Measurements from ENCODE around the gene CMKLR1. TPM values are rescaled to one million over a fixed set of nuclear protein-coding genes. Genes with fewer than 3 reads are reported as not detected.

CMKLR1 gene
- total and polyA plus RNA-seq, 3 experiments from 2014 or later: 0.57 to 4.4 (median 0.66) TPM

DNA sequence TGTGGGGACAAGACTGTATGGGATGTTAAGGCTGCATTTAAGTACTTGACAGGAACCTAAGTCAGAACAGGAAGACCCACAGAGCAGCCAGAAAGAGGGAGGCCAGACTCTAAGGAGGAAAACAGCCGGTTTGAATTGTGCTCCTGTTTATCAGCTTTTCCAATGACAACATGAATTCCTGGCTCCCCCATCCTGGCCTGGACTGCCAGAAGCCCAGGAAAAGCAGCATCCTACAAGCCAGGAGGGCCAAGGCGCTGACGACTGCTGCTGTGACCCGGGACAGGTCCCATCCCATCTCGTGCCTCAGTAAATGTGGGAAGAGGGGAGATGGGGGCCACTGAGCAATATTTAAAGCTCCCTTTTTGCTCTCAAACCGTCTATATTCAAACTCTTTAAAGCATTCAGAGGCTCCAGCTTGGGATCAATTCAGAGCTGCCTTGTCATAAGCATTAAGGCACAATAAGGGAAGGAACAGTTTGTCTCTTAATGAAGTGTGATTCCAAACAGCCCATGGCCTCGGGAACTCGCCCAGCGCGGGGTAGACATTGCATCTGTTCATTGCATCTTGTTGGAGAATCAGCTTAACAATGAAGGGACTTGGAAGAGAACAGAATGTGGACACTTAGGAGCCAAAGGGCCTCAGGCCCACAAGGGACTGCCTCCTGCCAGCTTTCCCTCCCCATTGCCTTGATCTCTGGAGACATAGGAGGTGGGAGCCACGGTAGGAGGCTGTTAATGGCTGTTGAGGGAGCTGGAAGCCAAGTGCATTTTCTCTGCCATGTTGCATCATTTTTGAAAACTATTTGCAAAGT, 49.6 kb downstream of the CMKLR1 start:
- CTCF ChIA-PET: no interaction called here
- Histone ChIP-seq H3K4me3 (ENCODE audit: low read length) (no peak overlapping the region), H3K9me3 (ENCODE audit: low read length) (no peaks in the 10 kb centered on the region), H3K36me3 (ENCODE audit: insufficient read depth, low read length) (no peaks in the 10 kb centered on the region), H3K27ac (ENCODE audit: low read depth, low read length) (no peak overlapping the region), H3K4me1 (ENCODE audit: insufficient read depth, low read length) (no peaks in the 10 kb centered on the region), H3K27me3 (ENCODE audit: insufficient read depth, low read length, poor library complexity, severe bottlenecking) (peaks cover 5% of the 10 kb centered on the region)
- Mint-ChIP-seq H3K27me3 (peaks cover 6 to 17% of the 10 kb centered on the region in 2 donors), H3K4me3 (no peak overlapping the region), H3K9me3 (peaks cover 0 to 2% (median 0%) of the 10 kb centered on the region in 5 donors), H3K27ac (peak overlapping the region in 1 of 8 donors; percentile 60), H3K36me3 (peaks cover 0 to 2% (median 0%) of the 10 kb centered on the region in 3 donors), H3K4me1 (peaks cover 0 to 1% (median 0%) of the 10 kb centered on the region in 3 donors)
- DNase-seq: peak in 1 of 5 donors; percentile 22
- POLR2A ChIA-PET: no interaction called here

DNA sequence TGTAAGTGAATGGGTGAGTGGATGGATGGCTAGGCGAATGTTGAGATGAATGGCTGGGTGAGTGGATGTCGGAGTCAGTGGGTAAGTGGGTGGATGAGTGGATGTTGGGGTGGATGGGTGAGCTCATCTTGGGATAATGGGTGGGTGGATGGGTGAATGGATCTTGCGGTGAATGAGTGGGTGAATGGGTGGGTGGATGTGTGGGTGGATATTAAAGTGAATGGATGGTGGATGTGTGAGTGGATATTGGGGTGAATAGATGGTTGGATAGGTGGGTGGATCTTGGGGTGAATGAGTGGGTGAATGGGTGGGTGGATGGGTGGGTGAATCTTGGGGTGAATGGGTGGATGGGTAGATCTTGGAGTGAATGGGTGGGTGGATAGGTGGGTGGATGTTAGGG, 51.9 kb downstream of the CMKLR1 start:
- peaks cover 5 to 20% of the 10 kb centered on the region in 2 donors for H3K27me3 Mint-ChIP-seq
- DNase-seq: no peak
- ChIA-PET CTCF (no interaction called here), POLR2A (no interaction called here)
- H3K4me3 Mint-ChIP-seq: no peak overlapping the region
- Histone ChIP-seq H3K4me3 (ENCODE audit: low read length) (no peak overlapping the region), H3K9me3 (ENCODE audit: low read length) (no peaks in the 10 kb centered on the region), H3K4me1 (ENCODE audit: insufficient read depth, low read length) (no peaks in the 10 kb centered on the region), H3K36me3 (ENCODE audit: insufficient read depth, low read length) (no peaks in the 10 kb centered on the region), H3K27ac (ENCODE audit: low read depth, low read length) (no peak overlapping the region), H3K27me3 (ENCODE audit: insufficient read depth, low read length, poor library complexity, severe bottlenecking) (peaks cover 5% of the 10 kb centered on the region)
- H3K36me3 Mint-ChIP-seq: peaks cover 0 to 2% (median 0%) of the 10 kb centered on the region in 3 donors
- H3K27ac Mint-ChIP-seq: no peak overlapping the region
- H3K9me3 Mint-ChIP-seq: peaks cover 0 to 2% (median 0%) of the 10 kb centered on the region in 5 donors
- H3K4me1 Mint-ChIP-seq: peaks cover 0 to 17% (median 16%) of the 10 kb centered on the region in 3 donors

DNA sequence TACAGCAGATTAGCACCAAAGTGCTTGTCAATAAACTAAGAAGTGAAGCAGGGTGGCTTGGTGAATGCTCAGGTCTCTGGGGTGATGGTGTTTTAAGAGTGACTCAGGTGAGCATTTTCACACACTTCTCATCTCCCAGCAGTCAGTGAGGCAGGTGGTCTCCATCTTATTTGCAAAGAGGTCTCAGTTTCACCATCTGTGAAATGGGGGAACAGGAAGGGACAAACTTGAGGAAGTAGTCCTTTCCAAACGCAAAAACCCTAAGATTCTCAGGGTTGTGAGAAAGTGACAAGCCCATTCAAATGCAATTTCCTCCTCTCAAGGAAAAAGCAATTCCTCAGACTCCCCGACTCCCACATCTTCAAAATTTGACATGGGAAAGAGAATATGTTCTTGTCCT, 54.1 kb downstream of the CMKLR1 start:
- Histone ChIP-seq H3K36me3 (ENCODE audit: insufficient read depth, low read length) (no peaks in the 10 kb centered on the region), H3K4me3 (ENCODE audit: low read length) (no peak overlapping the region), H3K4me1 (ENCODE audit: insufficient read depth, low read length) (no peaks in the 10 kb centered on the region), H3K27ac (ENCODE audit: low read depth, low read length) (no peak overlapping the region), H3K9me3 (ENCODE audit: low read length) (no peaks in the 10 kb centered on the region), H3K27me3 (ENCODE audit: insufficient read depth, low read length, poor library complexity, severe bottlenecking) (peaks cover 5% of the 10 kb centered on the region)
- peak overlapping the region in 1 of 8 donors; percentile 27 for H3K27ac Mint-ChIP-seq
- no peaks in the 10 kb centered on the region for H3K36me3 Mint-ChIP-seq
- no peak for DNase-seq
- ChIA-PET POLR2A (no interaction called here), CTCF (no interaction called here)
- peaks cover 4 to 19% of the 10 kb centered on the region in 2 donors for H3K27me3 Mint-ChIP-seq
- peaks cover 0 to 17% (median 16%) of the 10 kb centered on the region in 3 donors for H3K4me1 Mint-ChIP-seq
- H3K4me3 Mint-ChIP-seq: no peak overlapping the region
- H3K9me3 Mint-ChIP-seq: peaks cover 0 to 2% (median 0%) of the 10 kb centered on the region in 5 donors

DNA sequence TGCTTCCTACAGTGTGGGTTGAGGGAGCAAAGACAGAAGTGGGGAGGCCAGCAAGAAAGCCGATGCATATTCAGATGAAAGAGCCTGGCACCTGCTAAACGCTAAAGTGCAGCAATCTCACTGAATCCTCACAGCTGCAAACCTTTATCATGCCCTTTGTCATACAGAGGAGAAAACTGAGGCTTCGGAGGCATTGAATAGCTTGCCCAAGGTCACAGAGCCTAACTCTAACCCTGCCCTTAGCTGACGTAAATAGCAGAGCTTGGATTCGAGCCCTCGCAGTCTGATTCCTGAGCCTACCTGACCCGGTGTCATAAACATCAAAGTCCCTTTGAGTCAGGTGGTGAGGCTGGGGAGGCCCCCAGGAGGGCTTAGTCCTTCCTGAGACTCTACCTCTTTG, 54.9 kb downstream of the CMKLR1 start:
- Mint-ChIP-seq H3K27me3 (peaks cover 5 to 17% of the 10 kb centered on the region in 2 donors), H3K36me3 (no peaks in the 10 kb centered on the region), H3K4me3 (peak overlapping the region in 1 of 7 donors; percentile 46), H3K9me3 (peaks cover 0 to 2% (median 0%) of the 10 kb centered on the region in 5 donors), H3K27ac (peak overlapping the region in 1 of 8 donors; percentile 27), H3K4me1 (peaks cover 0 to 17% (median 16%) of the 10 kb centered on the region in 3 donors)
- Histone ChIP-seq H3K9me3 (ENCODE audit: low read length) (no peaks in the 10 kb centered on the region), H3K27ac (ENCODE audit: low read depth, low read length) (no peak overlapping the region), H3K4me1 (ENCODE audit: insufficient read depth, low read length) (no peaks in the 10 kb centered on the region), H3K27me3 (ENCODE audit: insufficient read depth, low read length, poor library complexity, severe bottlenecking) (peaks cover 5% of the 10 kb centered on the region), H3K36me3 (ENCODE audit: insufficient read depth, low read length) (no peaks in the 10 kb centered on the region), H3K4me3 (ENCODE audit: low read length) (no peak overlapping the region)
- DNase-seq: no peak
- CTCF ChIA-PET: no interaction called here
- POLR2A ChIA-PET: no interaction called here

DNA sequence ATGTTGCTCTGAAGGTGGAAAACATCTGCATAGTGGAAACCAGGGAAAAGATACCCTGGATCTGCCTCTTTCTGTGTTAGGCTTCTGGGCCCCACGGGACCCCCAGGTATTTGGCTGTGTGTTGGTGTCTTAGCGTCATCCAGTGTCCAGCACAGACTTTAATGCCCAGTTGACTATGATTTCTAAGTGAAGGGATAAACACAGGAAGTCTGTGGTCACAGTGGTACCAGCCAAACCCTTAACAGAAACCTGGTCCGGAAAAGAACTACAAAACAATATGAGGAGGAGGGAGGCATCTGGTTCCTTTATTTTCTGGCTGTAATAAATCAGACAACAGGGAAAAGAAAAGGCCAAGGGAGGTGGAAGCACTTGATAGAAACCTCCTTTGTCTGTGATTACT, 56.4 kb downstream of the CMKLR1 start:
- peaks cover 2 to 9% of the 10 kb centered on the region in 2 donors for H3K27me3 Mint-ChIP-seq
- H3K36me3 Mint-ChIP-seq: no peaks in the 10 kb centered on the region
- Histone ChIP-seq H3K9me3 (ENCODE audit: low read length) (no peaks in the 10 kb centered on the region), H3K27me3 (ENCODE audit: insufficient read depth, low read length, poor library complexity, severe bottlenecking) (peaks cover 5% of the 10 kb centered on the region), H3K36me3 (ENCODE audit: insufficient read depth, low read length) (no peaks in the 10 kb centered on the region), H3K4me1 (ENCODE audit: insufficient read depth, low read length) (no peaks in the 10 kb centered on the region), H3K27ac (ENCODE audit: low read depth, low read length) (no peak overlapping the region), H3K4me3 (ENCODE audit: low read length) (no peak overlapping the region)
- peak overlapping the region in 2 of 7 donors; percentile 30 to 41 for H3K4me3 Mint-ChIP-seq
- H3K27ac Mint-ChIP-seq: no peak overlapping the region
- ChIA-PET CTCF (no interaction called here), POLR2A (no interaction called here)
- no peak for DNase-seq
- peaks cover 0 to 16% (median 16%) of the 10 kb centered on the region in 3 donors for H3K4me1 Mint-ChIP-seq
- peaks cover 0 to 2% (median 0%) of the 10 kb centered on the region in 5 donors for H3K9me3 Mint-ChIP-seq

DNA sequence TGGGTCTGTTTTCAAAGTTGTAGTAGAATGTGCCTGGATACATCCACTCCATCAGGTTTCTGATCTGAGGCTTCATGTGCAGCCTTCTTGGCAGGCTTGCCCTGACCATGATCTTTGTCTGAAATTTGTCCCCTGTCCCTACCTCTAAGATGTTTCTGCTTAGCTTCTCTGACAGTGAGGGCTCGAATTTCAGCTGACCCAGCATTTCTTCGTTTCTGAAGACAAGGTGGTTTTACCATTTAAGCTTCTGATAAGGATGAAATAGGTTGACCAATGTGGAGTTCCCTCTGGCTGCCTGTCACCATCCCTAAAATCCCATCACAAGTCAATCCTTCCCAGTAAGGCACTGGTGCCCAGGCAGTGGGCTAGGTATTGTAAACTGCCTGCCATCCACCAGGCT, 57.0 kb downstream of the CMKLR1 start:
- H3K27me3 Mint-ChIP-seq: peaks cover 2 to 9% of the 10 kb centered on the region in 2 donors

DNA sequence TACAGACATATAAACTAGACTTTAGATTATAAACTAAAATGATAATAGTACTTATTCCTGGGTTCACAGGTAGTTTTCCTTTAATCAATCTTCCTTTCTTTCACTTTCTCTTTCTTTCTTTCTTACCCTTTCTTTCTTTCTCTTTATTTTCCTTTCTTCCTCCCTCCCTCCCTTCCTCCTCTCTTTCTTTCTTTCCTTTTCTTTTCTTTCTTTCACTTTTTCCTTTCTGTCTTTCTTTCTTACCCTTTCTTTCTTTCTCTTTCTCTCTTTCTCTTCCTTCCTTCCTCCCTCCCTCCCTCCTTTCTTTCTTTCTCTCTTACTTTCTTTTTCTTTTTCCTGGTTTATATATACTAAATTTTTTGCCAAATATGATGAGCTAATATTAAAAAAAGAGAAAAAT, 61.5 kb downstream of the CMKLR1 start:
- no peaks in the 10 kb centered on the region for H3K36me3 Mint-ChIP-seq
- POLR2A ChIA-PET: no interaction called here

More for the DNA sequence above, 57.0 kb downstream of the CMKLR1 start:
- no peak overlapping the region for H3K27ac ChIP-seq (ENCODE audit: low read depth, low read length)
- ChIA-PET POLR2A (no interaction called here), CTCF (no interaction called here)
- H3K36me3 ChIP-seq (ENCODE audit: insufficient read depth, low read length): no peaks in the 10 kb centered on the region
- H3K9me3 ChIP-seq (ENCODE audit: low read length): no peaks in the 10 kb centered on the region
- peaks cover 0 to 2% (median 0%) of the 10 kb centered on the region in 5 donors for H3K9me3 Mint-ChIP-seq
- H3K4me3 ChIP-seq (ENCODE audit: low read length): no peak overlapping the region
- no peak overlapping the region for H3K27ac Mint-ChIP-seq
- peaks cover 0 to 16% (median 16%) of the 10 kb centered on the region in 3 donors for H3K4me1 Mint-ChIP-seq
- no peaks in the 10 kb centered on the region for H3K4me1 ChIP-seq (ENCODE audit: insufficient read depth, low read length)
- DNase-seq: no peak
- H3K36me3 Mint-ChIP-seq: no peaks in the 10 kb centered on the region
- peak overlapping the region in 1 of 7 donors; percentile 19 for H3K4me3 Mint-ChIP-seq
- peaks cover 5% of the 10 kb centered on the region for H3K27me3 ChIP-seq (ENCODE audit: insufficient read depth, low read length, poor library complexity, severe bottlenecking)

DNA sequence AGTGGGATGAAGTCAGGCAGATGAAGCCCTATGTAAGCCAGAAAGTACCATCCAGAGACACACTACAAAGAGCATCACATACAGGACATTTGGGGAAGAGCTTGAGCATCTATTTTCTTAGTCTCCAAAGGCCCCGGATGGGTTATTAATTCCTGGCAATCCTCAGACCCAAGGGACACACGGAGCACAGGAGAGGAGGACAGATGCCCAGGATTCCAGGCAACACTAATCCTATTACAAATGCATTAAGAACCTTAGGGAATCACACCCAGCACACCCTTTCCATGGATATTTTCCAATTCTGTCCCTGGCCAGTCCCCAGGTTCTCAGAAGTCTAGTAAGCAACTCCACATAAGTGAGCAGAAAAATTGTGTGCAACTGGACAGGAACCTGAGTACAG, 65.9 kb downstream of the CMKLR1 start:
- H3K27me3 ChIP-seq (ENCODE audit: insufficient read depth, low read length, poor library complexity, severe bottlenecking): no peaks in the 10 kb centered on the region
- H3K4me3 ChIP-seq (ENCODE audit: low read length): no peak overlapping the region
- no peak overlapping the region for H3K4me3 Mint-ChIP-seq
- DNase-seq: no peak
- no peaks in the 10 kb centered on the region for H3K4me1 Mint-ChIP-seq
- ChIA-PET POLR2A (no interaction called here), CTCF (no interaction called here)
- H3K36me3 ChIP-seq (ENCODE audit: insufficient read depth, low read length): no peaks in the 10 kb centered on the region
- no peaks in the 10 kb centered on the region for H3K9me3 ChIP-seq (ENCODE audit: low read length)
- no peak overlapping the region for H3K27ac Mint-ChIP-seq
- no peaks in the 10 kb centered on the region for H3K36me3 Mint-ChIP-seq
- no peak overlapping the region for H3K27ac ChIP-seq (ENCODE audit: low read depth, low read length)
- peaks cover 0 to 2% (median 0%) of the 10 kb centered on the region in 5 donors for H3K9me3 Mint-ChIP-seq
- H3K4me1 ChIP-seq (ENCODE audit: insufficient read depth, low read length): no peaks in the 10 kb centered on the region
- H3K27me3 Mint-ChIP-seq: peaks cover 0 to 5% of the 10 kb centered on the region in 2 donors

More for the DNA sequence above, 61.5 kb downstream of the CMKLR1 start:
- Histone ChIP-seq H3K4me1 (ENCODE audit: insufficient read depth, low read length) (no peaks in the 10 kb centered on the region), H3K36me3 (ENCODE audit: insufficient read depth, low read length) (no peaks in the 10 kb centered on the region), H3K27me3 (ENCODE audit: insufficient read depth, low read length, poor library complexity, severe bottlenecking) (no peaks in the 10 kb centered on the region), H3K9me3 (ENCODE audit: low read length) (no peaks in the 10 kb centered on the region), H3K27ac (ENCODE audit: low read depth, low read length) (no peak overlapping the region), H3K4me3 (ENCODE audit: low read length) (no peak overlapping the region)
- peaks cover 0 to 4% (median 3%) of the 10 kb centered on the region in 3 donors for H3K4me1 Mint-ChIP-seq
- H3K27ac Mint-ChIP-seq: no peak overlapping the region
- no peak overlapping the region for H3K4me3 Mint-ChIP-seq
- H3K9me3 Mint-ChIP-seq: peaks cover 0 to 2% (median 0%) of the 10 kb centered on the region in 5 donors
- CTCF ChIA-PET: no interaction called here
- peaks cover 0 to 1% of the 10 kb centered on the region in 2 donors for H3K27me3 Mint-ChIP-seq
- no peak for DNase-seq

All from CD8-positive, alpha-beta memory T cell (primary cell).